Heart left ventricle (tissue), 16 donors: Measurements from ENCODE around the gene MLLT10. TPM values are rescaled to one million over a fixed set of nuclear protein-coding genes. Genes with fewer than 3 reads are reported as not detected.

Experiments
- ATAC-seq, 4 donors: fragments of 200-7000 bp; cut with Tn5 transposase; one replicate each; pipeline ENCODE4 v1.9.1; 2020 to 2022; ENCODE audit warnings: moderate library complexity in 4 of 4, mild to moderate bottlenecking in 3 of 4, moderate number of reproducible peaks in 1 of 4
- DNase-seq, 5 donors: peaks; one replicate each; pipeline ENCODE4 v3.0.0-alpha.2; 2020
- H3K27ac ChIP-seq, 12 donors: fragments of 200-600 bp; sonication (generic) in 4 of 12; one replicate each; pipeline versions ENCODE4 v1.5.0 to v1.8.0; 2016 to 2022; ENCODE audit warnings: mild to moderate bottlenecking in 2 of 12
- H3K27me3 ChIP-seq, 9 donors: fragments of 200-600 bp; sonication (generic) in 2 of 9; one replicate each; pipeline versions ENCODE4 v1.5.1 to v1.8.0; 2016 to 2022; ENCODE audit warnings: mild to moderate bottlenecking in 3 of 9
- H3K36me3 ChIP-seq, 9 donors: fragments of 200-600 bp; sonication (generic) in 2 of 9; one replicate each; pipeline versions ENCODE4 v1.5.0 to v1.8.0; 2018 to 2022; ENCODE audit warnings: mild to moderate bottlenecking in 2 of 9
- H3K4me1 ChIP-seq, 12 donors: fragments of 200-600 bp; sonication (generic) in 4 of 12; one replicate each; pipeline versions ENCODE4 v1.5.0 to v1.8.0; 2016 to 2022; ENCODE audit warnings: mild to moderate bottlenecking in 3 of 12
- H3K4me3 ChIP-seq, 12 donors: fragments of 200-600 bp; sonication (generic) in 4 of 12; one replicate each; pipeline versions ENCODE4 v1.5.0 to v1.8.0; 2017 to 2022; ENCODE audit warnings: mild to moderate bottlenecking in 9 of 12, moderate library complexity in 4 of 12
- H3K9me3 ChIP-seq, 12 donors: fragments of 200-600 bp; sonication (generic) in 4 of 12; one replicate each; pipeline versions ENCODE4 v1.5.0 to v1.8.0; 2016 to 2022; ENCODE audit warnings: mild to moderate bottlenecking in 1 of 12
- POLR2A ChIP-seq, 2 donors: fragments of 450-650 bp; IDR thresholded peaks; one replicate each; pipeline ENCODE4 v1.6.1; 2017; ENCODE audit warnings: antibody characterized with exemption in 2 of 2, mild to moderate bottlenecking in 2 of 2, moderate library complexity in 2 of 2
- WGBS, 4 donors: extraction: QIAGEN DNeasy Blood & Tissue Kit in 2 of 4; methylation state at CpG; one replicate each; pipeline versions ENCODE4 v1.1.5 to v1.1.7; 2013 to 2018; 5-methylcytosine and 5-hydroxymethylcytosine counted together
- intact Hi-C, 10 donors: fragments of 100-400 bp; cut with DNase I; formaldehyde crosslinking; loops; one replicate each; pipeline versions ENCODE4 v1.11.1 to v1.14.2; 2022
- polyA plus RNA-seq, 2 donors: library from polyadenylated mRNA; stranded (reverse); fragments of 200-250 nt; gene quantifications; one replicate each; pipeline ENCODE4 v1.2.3, GENCODE V29; 2013
- total RNA-seq, 9 donors: library from RNA; depleted of rRNA in 2 of 9; stranded (reverse); fragments of >200 nt in 2 of 9; fragmentation: NEBNext Ultra II Directional in 3 of 9; extraction: Animal tissue kit (Norgen Biotek cat#: 25700) in 3 of 9; gene quantifications; one replicate each; pipeline versions ENCODE4 v1.1.0 to v1.2.4, GENCODE V29; 2016 to 2023
- TF ChIP-seq, protein P1 (sequence below), 12 donors: fragments of 200-600 bp; sonication (generic) in 4 of 12; IDR thresholded peaks; one replicate each; pipeline versions ENCODE4 v1.5.0 to v1.8.0; 2018 to 2022; ENCODE audit warnings: antibody characterized with exemption in 12 of 12, mild to moderate bottlenecking in 5 of 12
- donor health status: ischemic (EF 13 %, LVEDD 7.1; RV severe dilation, severe dysfunction).
- donor health status: healthy with polysubstance abuse.
- donor health status: DM: no; HTN: yes; CAD: no.
- donor health status: DM: no; HTN: no; CAD: no.
- donor health status: ischemic (EF 25% LVEDD 6.9; RV normal size, moderate dysfunction).
- donor health status: ischemic (EF 25% LVEDD 5.7; RV mildly dilated, moderate dysfunction).
- donor health status: healthy.
- donor health status: DM: yes; HTN: yes; CAD: no.
- donor health status: ischemic (EF 35%, LVEDD 5.7; RV mildly dilated, moderate dysfunction).
- donor health status: nonischemic (EF 11% LVEDD 7.7; RV severe dilation, severe dysfunction).
- donor health status: DM: yes; HTN: yes; CAD: no.
- donor health status: PGD.
- donor health status: ischemic (EF 29% LVEDD 5.4; RV normal size, mild dysfunction).
- donor health status: nonischemic (EF 23%, LVEDD 6.1; RV moderate dilation, normal function).

MLLT10 gene
- total and polyA plus RNA-seq, 11 donors: 16.0 to 30.7 (median 25.2) TPM

GRCh38 chr10:21662635-21663034 lies 128.6 kb downstream of the MLLT10 start:
- DNase-seq: no peak
- Histone ChIP-seq H3K27ac (peak overlapping the region in 3 of 12 donors; percentile 27 to 50 (median 35)), H3K4me3 (no peak overlapping the region), H3K27me3 (no peaks in the 10 kb centered on the region), H3K4me1 (peaks cover 0 to 37% (median 20%) of the 10 kb centered on the region in 12 donors), H3K9me3 (no peaks in the 10 kb centered on the region), H3K36me3 (peaks cover 0 to 5% (median 0%) of the 10 kb centered on the region in 9 donors)
- intact Hi-C loops: no loop called here
- peak in 2 of 4 donors; percentile 44 to 46 for ATAC-seq
- TF ChIP-seq, protein P1, sequence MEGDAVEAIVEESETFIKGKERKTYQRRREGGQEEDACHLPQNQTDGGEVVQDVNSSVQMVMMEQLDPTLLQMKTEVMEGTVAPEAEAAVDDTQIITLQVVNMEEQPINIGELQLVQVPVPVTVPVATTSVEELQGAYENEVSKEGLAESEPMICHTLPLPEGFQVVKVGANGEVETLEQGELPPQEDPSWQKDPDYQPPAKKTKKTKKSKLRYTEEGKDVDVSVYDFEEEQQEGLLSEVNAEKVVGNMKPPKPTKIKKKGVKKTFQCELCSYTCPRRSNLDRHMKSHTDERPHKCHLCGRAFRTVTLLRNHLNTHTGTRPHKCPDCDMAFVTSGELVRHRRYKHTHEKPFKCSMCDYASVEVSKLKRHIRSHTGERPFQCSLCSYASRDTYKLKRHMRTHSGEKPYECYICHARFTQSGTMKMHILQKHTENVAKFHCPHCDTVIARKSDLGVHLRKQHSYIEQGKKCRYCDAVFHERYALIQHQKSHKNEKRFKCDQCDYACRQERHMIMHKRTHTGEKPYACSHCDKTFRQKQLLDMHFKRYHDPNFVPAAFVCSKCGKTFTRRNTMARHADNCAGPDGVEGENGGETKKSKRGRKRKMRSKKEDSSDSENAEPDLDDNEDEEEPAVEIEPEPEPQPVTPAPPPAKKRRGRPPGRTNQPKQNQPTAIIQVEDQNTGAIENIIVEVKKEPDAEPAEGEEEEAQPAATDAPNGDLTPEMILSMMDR (IDR thresholded peaks at IDR 0.05): no peak
- no peak for TF ChIP-seq POLR2A (IDR thresholded peaks at IDR 0.05)
- 34 to 48% (median 40%) methylated on average over 2 of the region's 2 CpGs for WGBS, 4 donors

DNA sequence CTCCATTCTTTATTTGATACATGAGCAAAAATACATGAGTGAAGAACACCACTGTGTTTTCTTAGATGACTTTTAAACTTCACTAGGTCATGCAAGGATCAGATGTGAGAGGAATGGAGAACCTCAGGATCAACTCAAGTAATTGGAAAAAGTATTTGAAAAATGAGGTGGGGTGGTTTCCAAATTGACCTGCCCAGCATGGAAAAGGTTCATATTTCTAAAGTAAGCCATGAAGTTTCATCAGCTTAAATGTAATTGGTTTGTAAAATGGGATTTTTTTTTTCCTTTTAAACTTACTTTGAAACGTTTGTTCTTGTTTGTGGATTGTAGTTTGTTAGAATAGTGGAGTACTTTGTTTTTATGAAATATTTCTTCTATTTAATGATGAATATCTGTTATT lies 134.8 kb downstream of the MLLT10 start:
- Histone ChIP-seq H3K4me1 (peaks cover 0 to 15% (median 1%) of the 10 kb centered on the region in 12 donors), H3K27ac (no peak overlapping the region), H3K4me3 (no peak overlapping the region), H3K27me3 (no peaks in the 10 kb centered on the region), H3K36me3 (peaks cover 0 to 13% (median 6%) of the 10 kb centered on the region in 9 donors), H3K9me3 (no peaks in the 10 kb centered on the region)
- no peak for DNase-seq
- no peak for ATAC-seq
- intact Hi-C loops: no loop called here
- TF ChIP-seq, protein P1 (IDR thresholded peaks at IDR 0.05): no peak
- TF ChIP-seq POLR2A (IDR thresholded peaks at IDR 0.05): no peak
- 72 to 80% (median 75%) methylated on average over 1 of the region's 1 CpG for WGBS, 4 donors

DNA sequence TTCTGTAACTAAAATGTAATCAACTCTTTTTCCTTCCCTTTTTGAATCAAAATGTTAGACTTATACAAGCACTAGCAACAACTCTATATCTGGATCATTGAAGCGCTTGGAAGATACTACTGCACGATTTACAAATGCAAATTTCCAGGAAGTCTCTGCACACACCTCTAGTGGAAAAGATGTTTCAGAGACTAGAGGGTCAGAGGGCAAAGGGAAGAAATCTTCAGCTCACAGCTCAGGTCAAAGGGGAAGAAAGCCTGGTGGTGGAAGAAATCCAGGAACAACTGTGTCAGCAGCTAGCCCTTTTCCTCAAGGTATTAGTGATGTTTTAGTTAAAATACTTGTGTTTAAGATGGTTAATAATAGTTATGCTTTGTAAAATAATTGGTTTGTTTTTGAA lies 136.4 kb downstream of the MLLT10 start:
- 62 to 70% (median 68%) methylated on average over 2 of the region's 2 CpGs for WGBS, 4 donors
- intact Hi-C loops: loop anchor here in 2 of 10 donors (5.0 to 10.0 kb wide), 2 partner anchors 156 to 173 kb away; no protein-coding TSS in a partner anchor
- H3K27ac ChIP-seq: no peak overlapping the region
- H3K4me3 ChIP-seq: no peak overlapping the region
- TF ChIP-seq, protein P1 (IDR thresholded peaks at IDR 0.05): no peak
- no peak for TF ChIP-seq POLR2A (IDR thresholded peaks at IDR 0.05)
- ATAC-seq (no peak), DNase-seq (no peak)
- H3K9me3 ChIP-seq: no peaks in the 10 kb centered on the region
- peaks cover 0 to 19% (median 10%) of the 10 kb centered on the region in 9 donors for H3K36me3 ChIP-seq
- peaks cover 0 to 15% (median 1%) of the 10 kb centered on the region in 12 donors for H3K4me1 ChIP-seq
- no peaks in the 10 kb centered on the region for H3K27me3 ChIP-seq

DNA sequence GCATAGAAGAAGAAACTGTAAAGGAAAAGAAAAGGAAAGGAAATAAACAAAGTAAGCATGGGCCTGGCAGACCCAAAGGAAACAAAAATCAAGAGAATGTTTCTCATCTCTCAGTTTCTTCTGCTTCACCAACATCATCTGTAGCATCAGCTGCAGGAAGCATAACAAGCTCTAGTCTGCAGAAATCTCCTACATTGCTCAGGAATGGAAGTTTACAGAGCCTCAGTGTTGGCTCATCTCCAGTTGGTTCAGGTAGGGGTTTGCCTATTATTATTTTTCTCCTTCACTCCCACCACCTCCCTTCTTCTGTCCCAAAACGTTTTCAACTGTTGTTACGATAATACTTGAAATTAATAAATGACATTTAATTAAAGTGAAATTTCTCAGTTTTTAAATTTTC lies 139.6 kb downstream of the MLLT10 start:
- ATAC-seq (no peak), DNase-seq (no peak)
- H3K36me3 ChIP-seq: peaks cover 0 to 19% (median 10%) of the 10 kb centered on the region in 9 donors
- TF ChIP-seq, protein P1 (IDR thresholded peaks at IDR 0.05): no peak
- no peak for TF ChIP-seq POLR2A (IDR thresholded peaks at IDR 0.05)
- intact Hi-C loops: loop anchor here in 2 of 10 donors (5.0 to 10.0 kb wide), 2 partner anchors 159 to 176 kb away; no protein-coding TSS in a partner anchor
- H3K27me3 ChIP-seq: no peaks in the 10 kb centered on the region
- peaks cover 0 to 14% (median 0%) of the 10 kb centered on the region in 12 donors for H3K4me1 ChIP-seq
- no peak overlapping the region for H3K27ac ChIP-seq
- 71 to 82% (median 74%) methylated on average over 2 of the region's 2 CpGs for WGBS, 4 donors
- no peaks in the 10 kb centered on the region for H3K9me3 ChIP-seq
- no peak overlapping the region for H3K4me3 ChIP-seq
